Loucy (cell line): ENCODE data around the gene CST4.

Experiments
- H2AFZ ChIP-seq: fragments of 200-600 bp; sonication (generic); 2 replicates; pipeline ENCODE4 v1.6.0; 2016; ENCODE audit warnings: antibody characterized with exemption, mild to moderate bottlenecking, low read length, moderate library complexity
- H3F3A ChIP-seq: fragments of 200-600 bp; 2 replicates; pipeline ENCODE4 v1.6.0; 2016; ENCODE audit warnings: antibody characterized with exemption, low read depth, mild to moderate bottlenecking
- H3K27me3 ChIP-seq: fragments of 200-600 bp; sonication (generic); 2 replicates; pipeline ENCODE4 v1.6.1; 2014; ENCODE audit warnings: low read length, mild to moderate bottlenecking; ENCODE audit not compliant: insufficient read depth, poor library complexity, severe bottlenecking
- H3K36me3 ChIP-seq: fragments of 200-600 bp; sonication (generic); 2 replicates; pipeline ENCODE4 v1.6.1; 2016; ENCODE audit warnings: low read length; ENCODE audit not compliant: insufficient read depth
- H3K4me1 ChIP-seq: fragments of 200-600 bp; sonication (generic); 2 replicates; pipeline ENCODE4 v1.5.1; 2014; ENCODE audit warnings: low read length, mild to moderate bottlenecking; ENCODE audit not compliant: insufficient read depth, poor library complexity, severe bottlenecking
- H3K4me2 ChIP-seq: fragments of 200-600 bp; sonication (generic); 2 replicates; pipeline ENCODE4 v1.6.0; 2014; ENCODE audit warnings: antibody characterized with exemption, low read length, low read depth, mild to moderate bottlenecking; ENCODE audit not compliant: poor library complexity, severe bottlenecking
- H3K4me3 ChIP-seq: fragments of 200-600 bp; sonication (generic); 2 replicates; pipeline ENCODE4 v1.5.1; 2014; ENCODE audit warnings: low read length, mild to moderate bottlenecking, mixed read lengths; ENCODE audit not compliant: poor library complexity, severe bottlenecking
- H3K79me2 ChIP-seq: fragments of 200-600 bp; sonication (generic); 2 replicates; pipeline ENCODE4 v1.6.1; 2014; ENCODE audit warnings: low read length; ENCODE audit not compliant: insufficient read depth
- H3K9ac ChIP-seq: fragments of 200-600 bp; sonication (generic); 2 replicates; pipeline ENCODE4 v1.6.0; 2014; ENCODE audit warnings: mild to moderate bottlenecking, low read depth, low read length, moderate library complexity; ENCODE audit not compliant: poor library complexity, severe bottlenecking
- H3K9me2 ChIP-seq: fragments of 200-600 bp; sonication (generic); replicated peaks from 2 replicates; pipeline ENCODE4 v1.6.1; 2016; ENCODE audit warnings: low read depth, low read length, mixed read lengths
- H3K9me3 ChIP-seq: fragments of 200-600 bp; sonication (generic); 2 replicates; pipeline ENCODE4 v1.6.1; 2014; ENCODE audit warnings: mild to moderate bottlenecking, antibody characterized with exemption, low read length, low read depth; ENCODE audit not compliant: insufficient read depth
- H4K20me1 ChIP-seq: fragments of 200-600 bp; sonication (generic); 2 replicates; pipeline ENCODE4 v1.6.0; 2014; ENCODE audit warnings: antibody characterized with exemption, low read length, mild to moderate bottlenecking; ENCODE audit not compliant: insufficient read depth, poor library complexity, severe bottlenecking
- EZH2phosphoT487 ChIP-seq: fragments of 200-600 bp; IDR thresholded peaks from 2 replicates; pipeline ENCODE4 v1.6.1; 2018; ENCODE audit warnings: antibody characterized with exemption, mild to moderate bottlenecking, moderate library complexity, borderline replicate concordance
- TF ChIP-seq, protein P1 (sequence below): fragments of 200-600 bp; sonication (generic); conservative IDR thresholded peaks from 2 replicates; pipeline ENCODE4 v1.5.1; 2014; ENCODE audit warnings: mild to moderate bottlenecking, antibody characterized with exemption, low read length

CST4 gene

DNA sequence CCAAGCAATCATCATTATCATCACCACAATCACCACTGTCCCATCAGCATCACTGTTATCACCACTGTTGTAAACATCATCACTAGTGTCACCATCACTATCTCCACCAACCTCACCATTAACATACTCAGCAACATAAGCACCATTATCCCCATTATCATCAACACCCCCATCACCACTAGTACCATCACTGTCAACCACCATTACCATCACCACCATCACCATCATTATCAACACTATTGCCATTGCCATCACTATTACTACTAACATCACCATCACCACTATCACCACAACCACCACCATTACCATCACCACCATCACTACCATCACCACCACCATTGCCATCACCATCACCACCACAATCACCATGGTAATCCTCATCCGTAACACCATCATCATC, 19.5 kb downstream of the CST4 start:
- H3K27me3 ChIP-seq: no peaks in the 10 kb centered on the region
- no peak for TF ChIP-seq EZH2phosphoT487
- TF ChIP-seq, protein P1, sequence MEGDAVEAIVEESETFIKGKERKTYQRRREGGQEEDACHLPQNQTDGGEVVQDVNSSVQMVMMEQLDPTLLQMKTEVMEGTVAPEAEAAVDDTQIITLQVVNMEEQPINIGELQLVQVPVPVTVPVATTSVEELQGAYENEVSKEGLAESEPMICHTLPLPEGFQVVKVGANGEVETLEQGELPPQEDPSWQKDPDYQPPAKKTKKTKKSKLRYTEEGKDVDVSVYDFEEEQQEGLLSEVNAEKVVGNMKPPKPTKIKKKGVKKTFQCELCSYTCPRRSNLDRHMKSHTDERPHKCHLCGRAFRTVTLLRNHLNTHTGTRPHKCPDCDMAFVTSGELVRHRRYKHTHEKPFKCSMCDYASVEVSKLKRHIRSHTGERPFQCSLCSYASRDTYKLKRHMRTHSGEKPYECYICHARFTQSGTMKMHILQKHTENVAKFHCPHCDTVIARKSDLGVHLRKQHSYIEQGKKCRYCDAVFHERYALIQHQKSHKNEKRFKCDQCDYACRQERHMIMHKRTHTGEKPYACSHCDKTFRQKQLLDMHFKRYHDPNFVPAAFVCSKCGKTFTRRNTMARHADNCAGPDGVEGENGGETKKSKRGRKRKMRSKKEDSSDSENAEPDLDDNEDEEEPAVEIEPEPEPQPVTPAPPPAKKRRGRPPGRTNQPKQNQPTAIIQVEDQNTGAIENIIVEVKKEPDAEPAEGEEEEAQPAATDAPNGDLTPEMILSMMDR: no peak

DNA sequence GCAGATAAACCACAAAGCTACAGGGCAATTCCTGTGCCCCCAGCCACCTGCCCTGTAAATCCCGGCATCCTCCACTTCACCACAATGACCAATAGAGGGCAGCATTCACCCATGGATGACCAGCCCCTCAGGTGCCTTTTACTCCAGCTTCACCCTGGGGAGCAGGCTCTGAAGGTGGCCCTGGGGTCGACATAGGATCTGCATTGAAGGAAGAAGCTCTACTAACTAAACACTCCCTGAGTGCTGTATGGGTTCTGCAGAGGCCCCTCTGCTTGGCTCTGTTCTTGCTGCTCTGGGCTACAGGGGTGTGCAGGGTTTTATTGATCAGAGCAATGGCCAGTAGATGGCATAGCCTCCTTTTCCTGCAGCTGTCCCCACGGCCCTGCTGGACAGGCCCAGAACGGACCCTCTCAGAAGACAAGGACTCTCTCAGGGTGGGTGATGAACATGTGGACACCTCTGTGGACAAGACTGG, 20.3 kb downstream of the CST4 start:
- Histone ChIP-seq H3K4me2 (no peak overlapping the region), H4K20me1 (no peaks in the 10 kb centered on the region), H3K9me2 (no peaks in the 10 kb centered on the region), H3K4me3 (no peak overlapping the region), H3K9ac (no peak overlapping the region), H3K9me3 (no peaks in the 10 kb centered on the region), H3K79me2 (no peaks in the 10 kb centered on the region), H3K4me1 (no peaks in the 10 kb centered on the region), H3F3A (no peaks in the 10 kb centered on the region), H2AFZ (no peak overlapping the region), H3K27me3 (no peaks in the 10 kb centered on the region), H3K36me3 (no peaks in the 10 kb centered on the region)
- no peak for TF ChIP-seq EZH2phosphoT487
- TF ChIP-seq, protein P1: peak; percentile 86

More for the DNA sequence above, 19.5 kb downstream of the CST4 start:
- Histone ChIP-seq H3K9me3 (no peaks in the 10 kb centered on the region), H2AFZ (no peak overlapping the region), H3F3A (no peaks in the 10 kb centered on the region), H3K79me2 (no peaks in the 10 kb centered on the region), H3K4me2 (no peak overlapping the region), H3K36me3 (no peaks in the 10 kb centered on the region), H3K4me3 (no peak overlapping the region), H3K9ac (no peak overlapping the region), H3K9me2 (no peaks in the 10 kb centered on the region), H3K4me1 (no peaks in the 10 kb centered on the region), H4K20me1 (no peaks in the 10 kb centered on the region)

DNA sequence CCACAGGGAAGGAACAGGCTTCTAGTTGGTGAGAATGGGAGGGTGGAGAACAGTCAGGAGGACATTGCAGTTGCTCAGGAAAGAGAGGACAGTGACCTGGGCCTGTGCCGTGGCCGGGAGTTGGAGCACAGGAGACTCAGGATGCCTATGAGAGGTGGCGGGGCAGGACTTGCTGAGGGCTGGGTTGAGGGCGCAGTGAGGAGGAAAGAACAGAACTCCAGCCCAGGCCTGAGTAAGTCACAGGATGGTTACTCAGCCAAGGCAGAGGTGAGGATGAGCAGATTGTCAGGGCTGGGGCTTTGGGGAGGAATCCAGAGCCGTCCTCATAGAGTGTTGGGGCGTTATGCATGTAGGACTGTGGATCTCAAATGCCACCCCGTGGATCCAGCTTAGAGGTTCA, 21.2 kb downstream of the CST4 start:
- Histone ChIP-seq H3K9ac (no peak overlapping the region), H3K79me2 (no peaks in the 10 kb centered on the region), H3K27me3 (no peaks in the 10 kb centered on the region), H3K4me3 (no peak overlapping the region), H3F3A (no peaks in the 10 kb centered on the region), H3K4me1 (no peaks in the 10 kb centered on the region), H3K36me3 (no peaks in the 10 kb centered on the region), H3K9me3 (no peaks in the 10 kb centered on the region), H4K20me1 (no peaks in the 10 kb centered on the region), H2AFZ (no peak overlapping the region), H3K4me2 (no peak overlapping the region), H3K9me2 (no peaks in the 10 kb centered on the region)
- TF ChIP-seq, protein P1: no peak
- TF ChIP-seq EZH2phosphoT487: no peak
